SK-N-SH (cell line): ENCODE data around the gene AXIN1. TPM values are rescaled to one million over a fixed set of nuclear protein-coding genes. Genes with fewer than 3 reads are reported as not detected.
A peak's percentile ranks its signal among the peaks of the same experiment; 100 is the strongest.

Experiments used
- CTCF ChIA-PET: fragments of 300-600, 350-600 bp; formaldehyde crosslinking; extraction: SDS; loops from one replicate; lab custom pipeline; 2021; lab: Yijun Ruan, JAX
- POLR2A ChIA-PET: fragments of 350-600 bp; sonication (Branson Sonifier 250); formaldehyde crosslinking; extraction: SDS; loops from one replicate; lab custom pipeline; 2020; ENCODE audit warnings: antibody characterized with exemption, inconsistent platforms; lab: Yijun Ruan, JAX
- DNase-seq: peaks from one replicate; pipeline ENCODE4 v3.0.0; 2012
- H2AFZ ChIP-seq: fragments of 200-600 bp; sonication (generic); 2 replicates; pipeline ENCODE4 v1.8.1; 2016; ENCODE audit warnings: antibody characterized with exemption, mild to moderate bottlenecking, low read depth
- H3F3A ChIP-seq: fragments of 200-600 bp; sonication (generic); replicated peaks from 2 replicates; pipeline ENCODE3; 2016; ENCODE audit warnings: antibody characterized with exemption, mild to moderate bottlenecking; ENCODE audit not compliant: insufficient read depth
- H3K27ac ChIP-seq, 2 experiments: fragments of 200-500 bp in 1 of 2; fragments of 200-600 bp in 1 of 2; sonication (Bioruptor generic) in 1 of 2; sonication (generic), shearing (Covaris generic) in 1 of 2; 2 replicates each; pipeline versions ENCODE4 v1.5.1 to v1.6.1; 2014 to 2016; ENCODE audit warnings: low read depth in 2 of 2, inconsistent platforms in 1 of 2, low read length in 1 of 2, mild to moderate bottlenecking in 1 of 2, mixed read lengths in 1 of 2
- H3K27me3 ChIP-seq: fragments of 200-600 bp; sonication (generic), shearing (Covaris generic); 2 replicates; pipeline ENCODE4 v1.6.1; 2016; ENCODE audit warnings: mixed run types; ENCODE audit not compliant: insufficient read depth
- H3K36me3 ChIP-seq, 2 experiments: fragments of 200-500 bp in 1 of 2; fragments of 200-600 bp in 1 of 2; sonication (Bioruptor generic) in 1 of 2; sonication (generic) in 1 of 2; replicated peaks in 1 of 2; 2 replicates each; pipeline versions ENCODE3 to v1.5.1; 2014 to 2016; ENCODE audit warnings: low read length in 1 of 2, mild to moderate bottlenecking in 1 of 2; ENCODE audit not compliant: insufficient read depth in 2 of 2, control insufficient read depth in 1 of 2
- H3K4me1 ChIP-seq, 2 experiments: fragments of 200-500 bp in 1 of 2; fragments of 200-600 bp in 1 of 2; sonication (Bioruptor generic) in 1 of 2; sonication (generic), shearing (Covaris generic) in 1 of 2; 2 replicates each; pipeline versions ENCODE4 v1.5.1 to v1.6.1; 2014 to 2016; ENCODE audit warnings: low read depth in 1 of 2, low read length in 1 of 2, mixed run types in 1 of 2; ENCODE audit not compliant: insufficient read depth in 2 of 2, control insufficient read depth in 1 of 2
- H3K4me2 ChIP-seq: fragments of 200-600 bp; sonication (generic), shearing (Covaris generic); 2 replicates; pipeline ENCODE4 v1.6.1; 2017; ENCODE audit warnings: mixed run types
- H3K4me3 ChIP-seq, 2 experiments: fragments of 200-500 bp in 1 of 2; fragments of 200-600 bp in 1 of 2; sonication (Bioruptor generic) in 1 of 2; sonication (generic), shearing (Covaris generic) in 1 of 2; 2 replicates each; pipeline versions ENCODE4 v1.5.1 to v1.8.1; 2014 to 2016; ENCODE audit warnings: low read depth in 2 of 2, inconsistent platforms in 1 of 2, low read length in 1 of 2, mild to moderate bottlenecking in 1 of 2, mixed read lengths in 1 of 2, moderate library complexity in 1 of 2
- H3K79me2 ChIP-seq: fragments of 200-600 bp; sonication (generic); 2 replicates; pipeline ENCODE4 v1.8.1; 2017; ENCODE audit warnings: mild to moderate bottlenecking; ENCODE audit not compliant: insufficient read depth
- H3K9ac ChIP-seq: fragments of 200-600 bp; sonication (generic); 2 replicates; pipeline ENCODE4 v1.6.1; 2017; ENCODE audit warnings: mixed run types
- H3K9me2 ChIP-seq: fragments of 200-600 bp; sonication (generic); 2 replicates; pipeline ENCODE4 v1.6.1; 2017; ENCODE audit warnings: mixed run types
- H3K9me3 ChIP-seq: fragments of 200-600 bp; sonication (generic); 2 replicates; pipeline ENCODE4 v1.6.1; 2017; ENCODE audit warnings: mixed run types, mild to moderate bottlenecking, moderate library complexity
- H4K20me1 ChIP-seq: fragments of 200-600 bp; sonication (generic); 2 replicates; pipeline ENCODE4 v1.6.1; 2017; ENCODE audit warnings: mild to moderate bottlenecking, mixed run types; ENCODE audit not compliant: insufficient read depth
- CHD2 ChIP-seq: fragments of 150-350 bp; IDR thresholded peaks from 2 replicates; pipeline ENCODE4 v1.6.1; 2018; ENCODE audit warnings: low read length; ENCODE audit not compliant: partially characterized antibody
- CTCF ChIP-seq: fragments of 200-600 bp; sonication (generic); IDR thresholded peaks from 2 replicates; pipeline ENCODE4 v1.6.1; 2017; ENCODE audit warnings: antibody characterized with exemption, mild to moderate bottlenecking, moderate library complexity
- ELF1 ChIP-seq: IDR thresholded peaks from 2 replicates; pipeline ENCODE4 v1.4.0; 2012
- EP300 ChIP-seq, 2 experiments: IDR thresholded peaks; 2 replicates each; pipeline versions ENCODE4 v1.4.0 to v1.6.1; 2012; ENCODE audit warnings: borderline replicate concordance in 1 of 2, low read depth in 1 of 2, low read length in 1 of 2
- FOXJ3 ChIP-seq: sonication (generic); formaldehyde crosslinking; IDR thresholded peaks from 2 replicates; pipeline ENCODE4 v1.5.1; 2020; ENCODE audit warnings: mild to moderate bottlenecking, missing genetic modification reagents
- GABPA ChIP-seq: IDR thresholded peaks from 2 replicates; pipeline ENCODE4 v1.4.0; 2012; ENCODE audit warnings: low read depth, mild to moderate bottlenecking
- MXI1 ChIP-seq: IDR thresholded peaks from 2 replicates; pipeline ENCODE4 v1.6.1; 2012; ENCODE audit warnings: mild to moderate bottlenecking, low read depth, low read length, improper control_type of control experiment
- NFIC ChIP-seq: IDR thresholded peaks from 2 replicates; pipeline ENCODE4 v1.4.0; 2012; ENCODE audit warnings: borderline replicate concordance
- PBX3 ChIP-seq: IDR thresholded peaks from 2 replicates; pipeline ENCODE4; 2012
- REST ChIP-seq: IDR thresholded peaks from 2 replicates; pipeline ENCODE4 v1.6.1; 2012; ENCODE audit warnings: mild to moderate bottlenecking, low read depth, low read length, moderate library complexity
- SMC3 ChIP-seq: IDR thresholded peaks from 2 replicates; pipeline ENCODE4 v1.6.1; 2012; ENCODE audit warnings: low read depth, low read length, improper control_type of control experiment
- TCF12 ChIP-seq: IDR thresholded peaks from 2 replicates; pipeline ENCODE4 v1.4.0; 2012
- TEAD4 ChIP-seq: IDR thresholded peaks from 2 replicates; pipeline ENCODE4 v1.4.0; 2012; ENCODE audit warnings: mild to moderate bottlenecking, borderline replicate concordance; ENCODE audit not compliant: insufficient read depth
- WGBS: methylation state at CpG from one replicate; pipeline ENCODE4 v1.1.6; 2017; ENCODE audit warnings: low lambda C conversion rate; 5-methylcytosine and 5-hydroxymethylcytosine counted together
- polyA plus RNA-seq, 3 experiments: library from polyadenylated mRNA; depleted of rRNA; stranded (reverse); fragments of >200 nt; gene quantifications; 2 replicates each; pipeline ENCODE4 v1.2.3, GENCODE V29; 2012
- TF ChIP-seq, protein P1 (sequence below): IDR thresholded peaks from 2 replicates; pipeline ENCODE4 v1.4.0; 2012; ENCODE audit warnings: low read depth, borderline replicate concordance
- TF ChIP-seq, protein P2 (sequence below): fragments of 150-350 bp; IDR thresholded peaks from 2 replicates; pipeline ENCODE4 v1.6.1; 2017; ENCODE audit warnings: antibody characterized with exemption, low read length, low read depth, borderline replicate concordance

AXIN1 gene
- polyA plus RNA-seq, 1 of the 3 experiments (the other 2 are of a cell fraction), result 19.9 TPM

DNA sequence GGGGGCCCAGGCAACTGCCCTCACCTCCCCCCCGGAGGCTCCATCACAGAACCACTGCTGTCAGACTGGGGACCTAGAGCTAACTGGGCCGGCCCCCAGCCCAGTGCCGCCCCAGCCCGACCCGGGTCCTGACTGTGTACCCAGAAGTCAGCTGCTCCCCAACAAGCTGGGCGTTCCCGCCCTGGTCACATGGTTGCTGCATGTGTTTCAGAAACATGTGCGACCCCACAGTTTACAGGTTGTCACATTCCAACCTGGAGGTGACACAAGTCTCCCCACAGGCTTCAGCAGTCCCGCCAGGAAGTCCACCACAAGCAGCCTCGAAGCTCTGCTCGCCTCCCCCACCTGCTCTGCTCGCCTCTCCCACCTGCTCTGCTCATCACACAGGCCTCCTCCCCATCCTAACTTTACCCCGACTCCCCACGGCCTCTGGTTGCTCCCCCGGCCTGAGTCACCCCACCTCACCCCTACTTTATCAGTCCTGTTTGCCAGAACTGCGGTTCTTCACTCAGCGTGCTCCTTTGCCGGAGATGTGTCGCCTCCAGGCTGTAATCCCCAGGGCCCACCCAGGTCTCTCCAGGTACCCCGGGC is 16.8 kb upstream of the AXIN1 start:
- Histone ChIP-seq H3K9ac (no peak overlapping the region), H3F3A (peaks cover 12% of the 10 kb centered on the region), H3K4me3 (peak overlapping the region; percentile 50 to 60), H2AFZ (no peak overlapping the region), H3K4me2 (peak overlapping the region; percentile 89), H3K36me3 (peaks cover 2 to 46% of the 10 kb centered on the region in 2 experiments), H3K27ac (no peak overlapping the region), H3K79me2 (no peaks in the 10 kb centered on the region; the same call in 1 of the 2 replicates), H3K9me2 (no peaks in the 10 kb centered on the region), H4K20me1 (no peaks in the 10 kb centered on the region), H3K9me3 (no peaks in the 10 kb centered on the region), H3K27me3 (no peaks in the 10 kb centered on the region), H3K4me1 (peaks cover 8 to 22% of the 10 kb centered on the region in 2 experiments; a peak in 2 of 4 replicates)
- ChIA-PET POLR2A (no interaction called here), CTCF (interaction anchor here (0.6 to 1.3 kb wide), 3 partner anchors 14 to 262 kb away, joined by 3 read pairs; no protein-coding TSS in a partner anchor)
- 88% methylated on average over 19 of the region's 20 CpGs for WGBS
- DNase-seq, result no peak
- TF ChIP-seq ELF1 (no peak), CHD2 (no peak), CTCF (no peak), TEAD4 (no peak), FOXJ3 (no peak), GABPA (no peak), PBX3 (no peak), NFIC (no peak), REST (no peak), EP300 (IDR thresholded peaks at IDR 0.05; ENCODE audit: borderline replicate concordance in 1 of 2, low read depth in 1 of 2, low read length in 1 of 2) (no peak), SMC3 (no peak), MXI1 (no peak), TCF12 (no peak)
- TF ChIP-seq, protein P1, sequence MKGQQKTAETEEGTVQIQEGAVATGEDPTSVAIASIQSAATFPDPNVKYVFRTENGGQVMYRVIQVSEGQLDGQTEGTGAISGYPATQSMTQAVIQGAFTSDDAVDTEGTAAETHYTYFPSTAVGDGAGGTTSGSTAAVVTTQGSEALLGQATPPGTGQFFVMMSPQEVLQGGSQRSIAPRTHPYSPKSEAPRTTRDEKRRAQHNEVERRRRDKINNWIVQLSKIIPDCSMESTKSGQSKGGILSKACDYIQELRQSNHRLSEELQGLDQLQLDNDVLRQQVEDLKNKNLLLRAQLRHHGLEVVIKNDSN, result no peak
- TF ChIP-seq, protein P2, sequence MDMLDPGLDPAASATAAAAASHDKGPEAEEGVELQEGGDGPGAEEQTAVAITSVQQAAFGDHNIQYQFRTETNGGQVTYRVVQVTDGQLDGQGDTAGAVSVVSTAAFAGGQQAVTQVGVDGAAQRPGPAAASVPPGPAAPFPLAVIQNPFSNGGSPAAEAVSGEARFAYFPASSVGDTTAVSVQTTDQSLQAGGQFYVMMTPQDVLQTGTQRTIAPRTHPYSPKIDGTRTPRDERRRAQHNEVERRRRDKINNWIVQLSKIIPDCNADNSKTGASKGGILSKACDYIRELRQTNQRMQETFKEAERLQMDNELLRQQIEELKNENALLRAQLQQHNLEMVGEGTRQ, result no peak
